22Rv1 (cell line): ENCODE measurements around the gene CYSRT1.

Source experiments
- CTCF ChIP-seq: fragments of 450-650 bp; IDR thresholded peaks from 2 replicates; pipeline ENCODE4 v1.5.1; 2017; ENCODE audit warnings: mild to moderate bottlenecking
- ZFX ChIP-seq: fragments of 450-650 bp; IDR thresholded peaks from 2 replicates; pipeline ENCODE4 v1.6.1; 2017; ENCODE audit warnings: antibody characterized with exemption, borderline replicate concordance

GRCh38 chr9:137176302-137177182, 48.4 kb upstream of the CYSRT1 start:
- TF ChIP-seq CTCF: peak; percentile 92
- TF ChIP-seq ZFX: no peak
